NCI-H1417 (cell line): ENCODE results near the gene PPP1R37.

ENCODE experiments used
- DNase-seq, 3 experiments: peaks; one replicate each; lab custom pipeline; 2025; lab: John Stamatoyannopoulos, UW

PPP1R37 gene

DNA sequence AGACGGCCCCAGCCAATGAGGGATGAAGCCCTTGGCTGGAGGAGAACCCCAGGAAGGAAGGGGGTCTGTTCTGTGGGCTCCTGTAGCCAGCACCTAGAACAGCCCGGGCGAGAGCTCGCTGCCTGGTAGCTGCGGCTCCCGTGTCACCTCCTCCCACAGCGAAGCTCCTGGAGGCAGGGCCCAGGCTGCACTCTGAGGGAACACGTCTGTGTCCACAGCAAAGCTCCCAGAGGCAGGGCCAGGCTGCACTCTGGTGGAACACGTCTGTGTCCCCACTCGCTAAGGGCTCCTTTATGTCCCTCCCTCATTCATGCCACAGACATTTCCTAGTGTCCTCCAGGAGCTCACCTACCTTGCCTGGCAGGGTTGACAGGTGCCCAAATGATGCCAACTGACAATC, 76.6 kb downstream of the PPP1R37 start:
- DNase-seq = no peak

DNA sequence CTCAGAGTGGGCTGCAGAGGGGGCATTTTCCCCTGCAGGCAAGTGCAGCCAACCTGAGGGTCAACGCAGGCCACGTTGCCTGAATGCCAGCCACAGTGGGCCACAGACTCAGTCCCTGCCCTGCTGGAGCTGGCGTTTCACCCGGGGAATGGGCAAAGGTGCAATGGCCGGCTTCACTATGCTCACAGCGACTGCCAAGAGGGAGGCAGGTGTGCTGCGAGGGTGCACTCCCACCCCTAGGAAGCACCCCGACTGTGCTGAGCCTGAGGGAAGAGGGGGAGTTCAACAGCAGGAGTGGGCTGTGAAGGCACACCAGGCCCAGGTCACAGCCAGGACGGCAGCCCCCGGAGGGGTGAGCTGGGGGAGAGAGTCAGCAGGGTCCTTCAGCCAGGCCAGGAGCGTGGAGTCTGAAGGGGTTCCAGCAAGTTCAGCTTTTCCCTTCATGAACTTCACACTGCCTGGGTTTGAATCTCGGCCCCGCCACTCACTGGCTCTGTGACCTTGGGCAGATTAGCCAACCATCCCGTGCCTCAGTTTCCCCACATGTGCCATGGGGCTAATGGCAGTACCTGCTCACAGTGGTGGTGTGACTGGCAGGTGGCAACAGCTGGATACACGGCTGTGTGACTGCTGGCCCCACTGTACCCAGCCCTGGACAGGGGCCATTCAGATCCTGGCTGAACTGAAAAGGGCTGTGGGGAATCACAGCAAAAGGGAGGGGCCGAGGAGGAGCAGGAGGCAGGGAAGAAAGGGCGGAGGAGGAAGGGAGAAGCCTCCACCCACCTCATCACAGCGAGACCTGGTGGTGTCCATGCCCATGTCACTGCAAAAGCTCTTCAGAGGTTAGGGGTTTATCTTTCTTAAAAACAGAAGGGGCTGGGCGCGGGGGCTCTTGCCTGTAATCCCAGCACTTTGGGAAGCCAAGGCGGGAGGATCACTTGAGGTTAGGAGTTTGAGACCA, 77.4 kb downstream of the PPP1R37 start:
- no peak for DNase-seq

GRCh38 chr19:45171211-45171623, 78.2 kb downstream of the PPP1R37 start:
- DNase-seq = no peak

GRCh38 chr19:45172173-45172572, 79.2 kb downstream of the PPP1R37 start:
- peak in 2 of 3 experiments; percentile 28 to 50 for DNase-seq

- DNase-seq = no peak
These were observed 79.7 kb downstream of the PPP1R37 start for GRCh38 chr19:45172611-45173208.

DNA sequence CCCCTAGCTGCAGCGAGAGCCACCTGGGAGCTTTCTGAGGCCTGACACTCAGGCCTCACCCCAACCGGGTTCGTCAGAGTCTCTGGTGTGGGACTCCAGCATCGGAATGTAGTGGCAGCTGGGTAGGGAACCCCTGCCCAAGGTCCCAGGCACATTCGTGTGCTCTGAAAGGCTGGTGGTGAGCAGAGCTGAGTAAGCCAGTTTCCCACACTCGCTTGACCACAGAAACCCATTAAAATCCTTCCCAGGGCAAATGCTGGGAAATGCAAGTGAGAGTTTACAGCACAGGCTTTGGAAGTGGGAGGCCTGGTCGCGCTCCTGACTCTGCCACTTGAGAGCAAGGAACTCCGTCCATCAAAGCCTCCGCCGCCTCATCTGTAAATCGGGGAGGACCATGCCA, 80.8 kb downstream of the PPP1R37 start:
- no peak for DNase-seq

- DNase-seq = peak in 1 of 3 experiments; percentile 54
These were observed 82.8 kb downstream of the PPP1R37 start for GRCh38 chr19:45175515-45176345.

- DNase-seq = peak in 1 of 3 experiments; percentile 91
These were observed 84.9 kb downstream of the PPP1R37 start, which contains the start of gene TRAPPC6A for GRCh38 chr19:45177817-45178261. Gene TRAPPC6A, minus strand, starts transcription at chr19:45178237. Its CDS starts 19 bp downstream, at chr19:45178218.

GRCh38 chr19:45178262-45179071, 85.5 kb downstream of the PPP1R37 start, which contains the start of gene BLOC1S3:
Gene BLOC1S3, plus strand, starts transcription at chr19:45178784. Its CDS starts 513 bp downstream, at chr19:45179297.
- peak; percentile 99 to 100 (median 100) for DNase-seq

GRCh38 chr19:45179072-45179891, 86.3 kb downstream of the PPP1R37 start:
- peak; percentile 26 to 76 (median 50) for DNase-seq

DNA sequence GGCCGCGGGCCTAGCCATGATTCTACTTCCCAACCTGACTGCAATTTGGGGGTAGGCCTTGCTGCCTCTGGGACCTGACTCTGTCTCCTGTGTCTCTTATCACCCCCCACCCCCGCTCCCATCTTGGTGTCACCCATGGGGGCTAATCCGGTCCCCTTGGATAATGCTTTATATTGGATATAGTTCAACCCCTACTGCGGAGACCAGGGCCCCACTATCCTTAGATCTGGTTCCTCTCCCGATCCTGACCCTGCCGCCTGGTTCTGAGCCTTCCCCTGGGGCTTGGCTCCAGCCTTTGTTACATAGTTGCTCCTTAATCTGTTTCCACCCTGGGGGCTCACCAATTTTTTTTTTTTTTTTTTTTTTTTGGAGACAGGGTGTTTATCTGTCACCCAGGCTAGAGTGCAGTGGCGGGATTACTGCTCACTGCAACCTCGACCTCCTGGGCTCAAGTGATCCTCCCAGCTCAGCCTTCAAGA, 87.0 kb downstream of the PPP1R37 start:
- DNase-seq = no peak

DNA sequence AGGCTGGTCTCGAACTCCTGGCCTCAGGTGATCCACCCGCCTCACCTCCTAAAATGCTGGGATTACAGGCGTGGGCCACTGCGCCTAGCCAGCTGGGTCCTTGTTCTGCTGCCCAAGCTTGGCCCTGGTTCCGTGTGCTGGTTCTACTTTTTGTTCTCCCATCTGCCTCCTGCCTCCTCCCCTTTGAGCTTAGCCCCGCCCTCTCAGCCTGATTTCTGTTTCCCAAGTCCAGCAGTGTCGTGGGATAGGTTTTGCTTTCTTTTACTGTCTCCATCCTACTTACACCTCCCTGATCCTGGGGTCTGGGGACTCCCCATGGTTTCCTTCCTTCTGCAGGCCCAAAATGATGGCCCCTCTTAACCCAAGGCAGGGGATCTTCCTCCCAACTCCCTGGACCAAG, 88.0 kb downstream of the PPP1R37 start:
- DNase-seq = no peak

DNA sequence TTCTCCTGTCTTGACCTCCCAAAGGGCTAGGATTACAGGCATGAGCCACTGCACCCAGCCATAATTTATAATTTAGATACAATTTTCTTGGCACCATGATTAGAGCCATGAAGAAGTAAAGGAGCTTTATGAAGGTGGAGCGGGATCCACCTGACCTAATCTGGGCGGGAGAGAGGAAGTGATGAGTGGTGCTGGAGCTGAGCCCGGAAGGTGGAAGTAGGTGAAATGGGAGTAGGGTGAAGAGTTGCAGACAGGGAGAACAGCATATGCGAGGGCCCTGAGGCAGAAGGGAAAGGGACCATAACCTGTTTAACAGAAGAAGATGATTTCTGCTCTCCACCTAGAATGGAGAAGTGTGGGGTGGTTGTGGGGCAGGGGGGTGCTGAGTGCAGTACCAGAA, 89.8 kb downstream of the PPP1R37 start:
- DNase-seq = no peak

- DNase-seq = no peak
These were observed 91.1 kb downstream of the PPP1R37 start for GRCh38 chr19:45184115-45184514.

DNA sequence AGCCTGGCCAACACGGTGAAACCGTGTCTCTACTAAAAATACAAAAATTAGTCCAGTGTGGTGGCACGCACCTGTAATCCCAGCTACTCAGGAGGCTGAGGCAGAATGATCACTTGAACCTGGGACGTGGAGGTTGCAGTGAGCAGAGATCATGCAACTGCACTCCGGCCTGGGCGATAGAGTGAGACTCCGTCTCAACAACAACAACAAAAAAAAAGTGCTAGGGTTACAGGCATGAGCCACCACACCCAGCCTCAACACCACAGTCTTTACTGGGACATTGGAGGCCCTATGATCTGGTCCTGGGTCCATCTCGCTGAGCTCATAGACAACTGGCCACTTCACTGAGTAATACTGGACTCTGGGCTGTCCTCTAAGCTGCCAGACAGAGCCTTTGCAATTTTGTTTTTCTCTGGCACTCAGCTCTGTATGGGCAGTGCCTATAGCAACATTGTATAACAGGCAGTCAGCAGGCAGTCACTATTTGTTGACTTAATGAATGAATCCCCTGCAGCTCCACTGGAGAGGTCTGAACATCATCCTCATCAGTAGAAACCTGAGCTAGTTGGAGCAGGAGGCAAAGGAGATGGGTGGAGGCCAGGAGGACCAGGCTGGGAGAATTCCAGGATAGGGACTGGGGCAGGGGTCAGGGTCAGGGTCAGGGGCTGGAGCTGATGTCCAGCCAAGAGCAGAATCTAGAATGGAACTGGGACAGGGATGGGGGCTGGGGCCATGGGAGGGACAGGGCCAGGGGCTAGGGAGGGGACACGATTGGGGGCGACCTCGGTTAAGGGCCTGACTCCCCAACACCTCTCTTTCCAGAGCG, 93.7 kb downstream of the PPP1R37 start:
- peak in 1 of 3 experiments; percentile 16 for DNase-seq

DNA sequence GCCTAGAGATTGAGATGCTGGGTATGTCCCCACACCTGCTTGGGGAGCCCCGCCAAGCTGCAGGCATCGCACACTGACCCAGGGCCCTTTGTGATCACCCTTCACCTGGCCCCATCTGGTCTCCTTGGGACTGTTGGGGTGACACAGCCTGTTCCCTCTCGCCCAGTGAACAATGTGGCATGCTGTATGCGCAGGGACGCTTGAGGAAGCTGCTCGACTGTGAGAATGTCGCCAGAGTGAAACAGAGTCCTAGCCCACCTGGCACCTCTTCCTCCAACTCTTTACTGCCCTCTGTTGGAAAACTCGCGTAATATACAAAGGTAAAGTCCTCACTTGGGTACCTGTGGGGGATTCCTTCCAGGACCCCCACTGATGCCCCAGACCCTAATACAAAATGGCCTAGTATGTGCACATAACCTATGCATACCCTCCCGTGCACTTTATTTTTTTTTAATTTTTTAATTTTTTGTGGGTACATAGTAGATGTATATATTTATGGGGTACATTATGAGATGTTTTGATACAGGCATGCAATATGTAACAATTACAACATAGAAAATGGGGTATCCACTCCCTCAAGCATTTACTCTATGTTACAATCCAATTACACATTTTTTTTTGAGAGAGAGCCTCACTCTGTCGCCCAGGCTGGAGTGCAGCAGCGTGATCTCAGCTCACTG, 94.6 kb downstream of the PPP1R37 start:
- DNase-seq = peak; percentile 17 to 70 (median 61)

DNA sequence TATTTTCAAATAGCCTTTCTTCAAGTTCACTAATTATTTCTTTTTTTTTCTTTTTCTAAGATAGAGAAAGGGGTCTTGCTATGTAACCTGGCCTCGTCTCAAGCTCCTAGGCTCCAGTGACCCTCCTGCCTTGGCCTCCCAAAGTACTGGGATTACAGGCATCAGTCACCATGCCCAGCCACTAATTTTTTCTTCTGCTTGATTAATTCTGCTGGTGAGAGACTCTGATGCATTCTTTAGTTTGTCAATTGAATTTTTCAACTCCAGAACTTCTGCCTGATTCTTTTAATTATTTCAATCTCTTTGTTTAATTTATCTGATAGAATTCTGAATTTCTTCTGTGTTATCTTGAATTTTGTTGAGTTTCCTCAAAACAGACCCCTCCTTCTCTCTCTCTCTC, 97.0 kb downstream of the PPP1R37 start:
- DNase-seq = no peak

GRCh38 chr19:45191375-45191774, 98.4 kb downstream of the PPP1R37 start:
- DNase-seq = no peak
